HG03432 (cell line): ENCODE data around the gene GPS1.

Source experiments
- ATAC-seq: cut with Tn5 transposase; IDR thresholded peaks from one replicate; pipeline ENCODE4 v1.9.1; 2021; ENCODE audit warnings: mild to moderate bottlenecking, moderate library complexity; ENCODE audit not compliant: unreplicated experiment

GPS1 gene

DNA sequence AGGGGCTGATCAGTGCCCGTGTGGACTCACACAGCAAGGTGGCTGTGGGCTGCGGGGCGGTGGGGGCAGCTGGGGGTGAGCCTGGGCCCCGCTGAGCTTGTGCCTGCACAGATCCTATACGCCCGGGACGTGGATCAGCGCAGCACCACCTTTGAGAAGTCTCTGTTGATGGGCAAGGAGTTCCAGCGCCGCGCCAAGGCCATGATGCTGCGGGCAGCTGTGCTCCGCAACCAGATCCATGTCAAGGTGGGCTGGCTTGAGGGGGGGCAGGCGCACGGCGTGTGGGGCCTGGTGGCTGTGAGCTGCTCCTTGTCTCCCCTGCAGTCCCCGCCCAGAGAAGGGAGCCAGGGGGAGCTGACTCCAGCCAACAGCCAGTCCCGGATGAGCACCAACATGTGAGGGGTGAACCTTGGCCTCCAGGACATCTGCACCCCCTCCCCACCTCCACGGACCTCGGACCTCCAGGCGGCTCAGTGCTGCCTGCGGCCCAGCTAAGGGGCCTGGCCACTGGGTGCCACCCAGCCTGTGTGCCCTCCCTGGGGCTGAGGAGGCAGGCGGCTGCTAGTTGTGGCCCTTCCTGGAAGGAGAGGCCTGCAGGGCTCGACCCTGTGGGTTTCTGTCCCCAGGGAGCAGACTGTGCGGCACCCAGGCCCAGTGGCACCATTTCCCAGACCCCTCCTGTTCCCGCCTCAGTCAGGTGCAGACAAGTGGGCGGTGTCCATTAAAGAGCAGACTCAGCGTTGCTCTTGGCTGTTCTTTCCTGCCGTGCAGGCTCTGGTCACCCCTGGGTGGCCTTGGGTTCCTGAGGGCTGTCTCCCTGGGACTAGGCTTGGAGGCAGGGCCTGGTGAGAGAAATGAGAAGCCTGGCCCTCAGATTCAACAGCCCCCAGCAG lies 5.3 kb downstream of the GPS1 start:
- no peak for ATAC-seq

DNA sequence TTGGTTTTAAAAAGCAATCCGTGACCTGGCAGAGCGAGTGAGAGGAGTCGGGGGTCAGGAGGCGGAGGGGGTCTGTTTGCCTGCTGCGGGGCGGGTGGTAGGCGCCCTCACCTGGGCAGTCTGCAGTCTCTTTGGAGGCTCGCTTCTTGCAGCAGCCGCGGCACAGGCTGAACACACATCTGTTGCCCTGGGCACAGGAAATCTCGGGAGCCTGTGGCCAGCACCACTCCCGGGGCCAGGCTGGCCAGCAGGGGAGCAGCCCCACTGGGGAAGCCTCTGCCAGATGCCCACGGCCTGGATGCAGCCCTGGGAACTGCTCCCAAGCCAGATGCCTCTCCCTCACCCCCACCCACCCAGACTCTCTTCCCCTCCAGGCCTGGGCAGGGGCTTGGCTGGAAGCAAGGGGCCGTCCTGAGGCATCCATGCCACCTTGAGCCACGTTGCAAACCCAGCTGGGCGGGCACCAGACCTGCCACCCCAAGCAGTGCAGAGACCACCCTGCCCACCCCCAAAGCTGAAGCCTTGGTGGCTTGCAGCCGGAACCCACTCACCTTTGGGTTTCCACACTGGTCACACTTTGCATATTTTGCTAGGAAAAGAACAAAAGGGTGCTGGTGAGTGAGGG lies 6.6 kb downstream of the GPS1 start:
- no peak for ATAC-seq

DNA sequence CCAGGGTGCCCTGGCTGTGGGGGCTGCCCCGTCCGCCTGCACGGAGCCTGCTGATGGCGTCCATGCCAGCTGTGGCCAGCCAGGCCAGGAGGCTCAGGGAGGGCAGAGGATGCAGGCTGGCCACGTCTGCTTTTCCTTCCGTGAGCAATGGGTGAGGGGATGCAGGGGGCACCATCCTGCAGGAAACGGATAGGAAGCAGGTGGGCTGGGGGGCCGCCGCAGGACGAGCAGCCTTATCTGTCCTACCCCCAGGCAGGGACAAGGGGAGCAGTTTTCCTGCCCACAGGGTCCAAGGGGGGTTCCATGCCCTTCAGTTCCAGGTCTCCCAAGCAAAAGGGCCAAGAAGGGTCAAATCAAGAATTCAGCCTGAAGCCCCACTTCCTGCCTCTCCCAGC lies 7.2 kb downstream of the GPS1 start:
- ATAC-seq: no peak

DNA sequence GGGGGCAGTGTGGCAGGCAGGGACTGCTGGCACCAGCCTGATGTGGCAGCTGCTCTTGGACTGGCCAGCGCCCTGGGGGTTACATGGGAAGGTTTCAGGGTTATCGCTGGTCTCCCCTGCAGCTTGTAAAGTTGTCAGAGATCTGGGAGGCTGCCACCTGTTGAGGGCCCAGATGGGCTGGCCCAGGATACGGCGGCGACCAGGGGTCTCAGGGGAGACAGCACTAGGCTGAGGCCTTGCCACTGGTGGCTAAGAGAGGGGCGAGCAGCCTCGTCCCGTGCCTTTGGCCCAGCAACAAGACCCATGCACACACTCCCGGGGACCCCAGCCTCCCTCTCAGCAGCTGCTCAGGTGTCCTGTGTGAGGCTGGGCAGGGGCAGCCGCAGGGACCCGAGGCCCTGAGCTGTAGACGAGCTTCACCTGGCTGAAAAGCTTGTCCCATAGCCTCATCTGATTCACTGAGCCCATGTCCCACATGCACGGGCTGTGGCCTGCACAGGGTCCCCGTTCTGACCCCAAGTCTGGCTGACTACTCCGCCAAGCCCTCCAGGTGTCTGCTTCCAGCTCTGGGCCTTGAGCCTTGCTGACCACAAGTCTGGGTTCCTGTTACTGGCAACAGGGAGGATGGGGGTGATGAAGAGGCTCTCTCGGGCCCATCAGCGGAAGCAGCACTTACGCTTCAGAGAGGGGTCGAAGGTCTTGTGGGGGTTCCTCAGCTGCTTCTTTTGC lies 7.7 kb downstream of the GPS1 start:
- ATAC-seq: no peak

DNA sequence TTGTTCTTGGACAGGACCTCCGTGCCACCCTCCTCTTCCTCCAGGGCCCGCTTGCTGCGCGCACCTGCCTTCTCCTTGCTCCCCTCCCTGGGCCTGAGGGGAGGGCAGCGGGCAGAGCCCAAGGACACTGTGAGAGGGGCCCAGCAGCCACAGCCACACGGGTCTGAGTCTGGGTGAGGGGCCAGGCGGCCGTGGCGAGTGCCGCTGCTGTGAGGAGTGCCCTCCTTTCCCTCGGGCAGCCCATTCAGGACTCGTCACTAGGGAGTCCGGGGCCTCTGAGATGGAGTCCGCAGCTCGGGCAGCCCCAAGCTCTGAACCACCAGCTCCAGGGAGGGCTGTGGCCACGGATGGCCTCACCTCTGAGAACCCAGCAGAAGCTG lies 8.3 kb downstream of the GPS1 start:
- ATAC-seq: no peak

DNA sequence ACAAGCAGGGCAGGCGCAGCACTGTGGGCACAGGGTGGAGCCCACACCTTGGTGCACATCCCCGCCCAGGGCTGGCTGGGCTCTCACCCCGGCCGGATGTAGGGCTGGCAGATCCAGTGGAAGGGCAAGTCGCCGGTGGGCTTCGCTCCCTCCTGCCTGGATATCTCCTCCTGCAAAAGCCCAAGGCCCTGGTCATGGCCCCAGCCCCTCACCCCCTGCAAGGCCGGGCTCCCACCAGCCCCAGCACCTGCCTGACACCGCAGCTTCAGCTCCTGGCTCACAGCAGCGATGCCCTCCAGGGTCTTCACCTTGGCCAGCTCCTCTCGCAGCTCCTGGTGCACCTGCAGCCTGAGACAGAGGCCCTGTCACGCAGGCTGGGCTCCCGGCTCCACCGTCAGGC lies 8.9 kb downstream of the GPS1 start:
- no peak for ATAC-seq

DNA sequence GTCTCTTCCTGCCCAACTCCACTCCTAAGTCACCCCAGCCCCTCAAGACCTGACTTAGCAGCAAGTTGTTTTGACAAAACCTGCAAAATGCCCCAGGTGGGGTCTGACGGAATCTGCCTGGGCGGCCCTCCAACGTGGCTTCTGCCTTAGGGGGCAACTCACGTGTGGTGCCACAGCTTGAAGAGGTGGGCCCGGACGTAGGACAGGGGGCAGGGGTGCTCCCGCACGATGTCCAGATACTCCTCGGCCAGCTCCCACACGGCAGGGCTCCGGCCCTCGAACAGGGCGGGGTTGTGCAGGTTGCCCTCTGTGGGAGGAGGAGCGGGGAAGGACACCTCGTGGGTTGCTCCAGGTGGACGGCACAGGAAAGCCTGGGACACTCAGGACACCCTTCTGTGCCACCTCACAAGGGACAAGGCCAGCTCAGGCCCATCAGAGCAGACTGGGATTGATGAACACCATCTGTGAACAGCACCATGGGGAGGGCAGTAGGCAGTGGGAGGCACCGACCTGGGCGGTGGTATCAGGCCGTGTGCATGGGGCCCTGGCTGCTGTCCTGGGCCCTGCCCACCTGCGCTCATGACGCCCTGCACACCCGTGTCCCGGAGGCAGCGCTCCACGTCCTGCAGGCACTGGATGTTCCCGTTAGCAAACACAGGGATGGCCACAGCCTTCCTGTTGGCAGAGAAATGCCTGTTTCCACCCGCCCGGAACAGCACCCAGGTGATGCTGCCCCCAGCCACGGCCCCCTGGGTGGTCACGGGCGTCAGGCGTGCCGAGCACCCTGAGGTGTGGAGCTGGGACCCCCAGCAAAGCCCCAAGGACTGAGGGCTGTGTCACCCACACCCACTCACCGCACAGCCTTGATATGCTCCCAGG lies 9.6 kb downstream of the GPS1 start:
- no peak for ATAC-seq

DNA sequence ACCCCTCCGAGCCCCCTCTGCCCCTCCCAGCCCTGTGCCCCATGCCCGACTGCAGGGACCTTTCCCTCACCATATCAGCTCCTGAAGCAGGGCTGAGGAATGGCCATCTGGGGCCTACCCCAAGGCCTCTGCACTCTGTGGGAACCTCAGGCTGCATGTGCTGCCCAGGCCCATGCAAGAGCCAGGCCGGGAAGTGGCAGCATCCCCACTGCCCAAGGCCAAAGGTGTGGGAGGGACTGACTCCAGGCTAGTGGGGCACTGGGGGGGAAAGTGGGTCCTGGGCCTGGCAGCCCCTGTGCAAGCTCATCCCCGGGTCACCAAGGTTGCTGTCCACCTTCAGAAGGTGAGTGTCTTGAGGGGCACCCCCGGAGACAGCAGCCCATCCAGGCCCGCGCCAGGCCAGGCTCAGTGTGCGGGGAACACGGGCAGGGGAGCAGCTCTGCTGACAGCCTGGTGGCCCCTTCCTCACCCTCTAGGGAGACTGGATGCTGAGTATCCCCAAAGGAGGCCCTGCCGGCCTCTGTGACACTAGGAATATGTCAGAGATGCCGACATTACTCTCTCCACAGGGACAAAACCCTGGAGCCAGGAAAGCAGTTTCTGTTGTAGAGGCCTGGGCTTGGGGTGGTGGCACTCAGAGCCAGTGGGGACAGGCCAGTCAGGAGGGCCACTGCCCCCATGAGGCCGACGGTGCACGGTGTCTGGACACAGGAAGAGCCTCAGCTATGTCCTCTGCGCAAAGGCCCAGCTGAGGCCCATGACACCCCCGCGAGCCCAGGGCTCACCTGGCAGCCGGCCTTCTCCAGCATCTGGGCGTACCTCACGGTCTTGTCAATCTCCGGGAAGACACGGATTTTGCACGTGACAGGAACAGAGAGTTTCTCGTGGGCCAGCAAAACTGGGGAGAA lies 10.6 kb downstream of the GPS1 start:
- ATAC-seq: no peak

DNA sequence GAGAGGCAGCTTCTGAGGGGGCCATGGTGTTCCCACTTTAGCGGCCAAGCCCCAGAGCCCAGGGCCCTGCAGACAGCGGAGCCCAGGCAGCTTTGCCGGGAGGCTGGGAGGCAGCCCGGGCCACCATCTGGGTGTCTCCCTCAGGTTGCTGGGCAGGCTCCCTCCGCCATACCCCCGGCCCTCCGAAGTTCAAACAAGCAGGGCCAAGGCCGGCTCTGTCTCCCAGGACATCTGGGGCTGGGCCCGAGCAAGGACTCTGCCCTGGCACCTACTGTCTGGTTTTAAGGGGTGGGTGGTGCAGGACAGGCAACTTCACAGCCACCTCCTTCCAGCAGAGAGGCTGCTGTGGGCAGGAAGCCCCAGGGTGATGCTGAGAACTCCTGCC lies 11.3 kb downstream of the GPS1 start:
- ATAC-seq: no peak

DNA sequence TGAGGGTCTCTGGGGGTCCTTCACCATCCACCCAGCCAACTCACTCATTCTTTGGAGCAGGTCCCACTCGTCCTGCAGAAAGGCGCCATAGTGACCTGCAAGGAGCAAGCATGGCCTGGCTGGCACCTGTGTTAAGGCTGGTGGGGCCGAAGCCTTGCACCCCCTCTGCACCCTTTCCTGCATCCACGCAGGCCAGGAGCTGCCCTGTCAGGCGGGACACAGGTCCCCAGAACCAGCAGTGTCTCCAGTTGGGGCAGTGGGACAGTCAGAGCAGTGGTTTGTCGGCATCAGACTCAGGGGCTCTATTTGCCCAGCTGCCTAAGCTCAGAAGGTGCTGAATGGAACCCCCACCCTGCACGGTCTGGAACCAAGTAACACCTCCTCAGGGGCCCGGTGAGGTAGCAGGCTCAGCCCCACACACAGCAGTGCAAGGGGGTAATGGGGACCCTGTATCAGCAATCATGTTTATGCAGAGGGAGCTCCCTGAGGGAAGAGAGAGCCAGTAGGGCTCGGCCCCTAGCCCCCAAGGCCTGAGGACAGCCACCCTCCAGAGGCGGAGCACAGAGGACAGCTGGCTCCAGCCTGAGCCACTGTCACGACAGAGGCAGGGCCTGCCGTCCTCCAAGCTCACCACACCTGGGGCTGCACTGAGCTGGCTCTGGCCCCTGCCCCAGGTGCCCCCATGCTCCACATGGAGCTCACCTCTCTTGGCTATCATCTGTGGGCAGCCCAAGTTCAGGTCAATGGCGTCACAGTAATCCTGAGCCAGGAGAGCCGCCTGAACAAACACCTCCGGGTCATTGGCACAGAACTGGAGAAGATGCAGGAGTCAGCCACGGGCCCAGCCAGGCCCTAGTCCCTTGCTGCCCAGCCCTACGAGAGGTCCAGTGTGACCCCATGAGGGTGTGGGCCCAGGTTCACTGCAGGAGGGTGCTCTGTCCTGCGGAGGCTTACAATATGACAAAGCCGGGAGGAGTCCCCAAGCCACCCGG lies 12.0 kb downstream of the GPS1 start:
- no peak for ATAC-seq

DNA sequence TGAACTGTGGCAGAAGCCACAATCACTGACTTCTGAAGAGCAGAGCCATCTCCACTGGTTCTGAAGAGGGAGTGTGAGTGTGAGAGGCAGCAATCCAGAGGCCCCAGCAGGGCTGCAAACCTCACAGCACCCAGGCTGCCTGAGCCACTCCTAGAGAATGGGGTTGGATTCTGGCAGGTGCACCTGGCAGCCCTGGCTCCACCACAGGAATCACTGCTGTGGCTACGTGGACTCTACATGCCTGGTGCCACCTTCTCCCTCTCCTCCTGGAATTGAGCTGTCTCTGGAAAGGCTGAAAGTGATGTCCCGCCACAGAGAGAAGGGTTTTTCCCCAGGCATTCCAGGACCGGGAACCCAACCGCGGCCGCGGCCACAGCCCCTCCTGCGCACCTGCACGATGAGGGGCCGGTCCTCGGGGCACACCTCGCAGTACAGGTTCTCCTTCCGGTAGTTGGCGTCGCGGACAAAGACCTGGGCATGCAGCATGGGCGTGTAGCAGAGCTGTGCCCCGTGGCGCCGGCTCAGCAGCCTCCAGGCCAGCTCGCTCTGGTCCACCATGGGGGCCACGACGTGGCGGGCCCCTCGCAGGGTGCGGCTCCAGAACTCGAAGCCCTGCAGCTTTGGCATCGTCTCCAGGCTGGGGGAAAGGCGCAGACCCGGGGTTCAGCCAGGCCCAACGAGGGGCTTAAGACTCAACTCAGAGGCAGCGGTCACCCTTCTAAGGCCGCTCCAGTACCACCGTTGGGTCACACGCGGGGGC lies 12.9 kb downstream of the GPS1 start:
- ATAC-seq: no peak

DNA sequence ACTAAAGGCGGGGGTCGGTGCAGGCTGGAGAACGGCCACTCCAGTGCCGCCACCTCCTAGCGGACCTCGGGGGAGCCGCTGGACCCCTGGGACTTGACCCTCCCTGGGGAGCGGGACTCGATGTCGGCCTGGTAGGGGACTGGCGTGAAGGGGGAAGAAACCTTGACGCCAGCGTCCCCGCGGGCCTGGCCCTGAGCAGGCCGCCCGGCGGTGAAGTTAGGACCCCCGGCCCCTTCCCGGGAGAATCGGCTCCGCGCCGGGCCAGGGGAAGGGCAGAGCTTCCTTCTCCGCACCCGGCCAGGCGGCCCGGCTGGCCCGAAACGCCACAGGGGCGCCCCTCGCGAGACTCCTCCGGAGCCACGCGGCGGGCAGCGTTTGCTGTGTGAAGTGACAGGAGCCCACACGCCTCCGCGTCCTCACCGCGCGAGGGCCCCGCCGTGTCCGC lies 13.5 kb downstream of the GPS1 start:
- ATAC-seq: peak; percentile 31

DNA sequence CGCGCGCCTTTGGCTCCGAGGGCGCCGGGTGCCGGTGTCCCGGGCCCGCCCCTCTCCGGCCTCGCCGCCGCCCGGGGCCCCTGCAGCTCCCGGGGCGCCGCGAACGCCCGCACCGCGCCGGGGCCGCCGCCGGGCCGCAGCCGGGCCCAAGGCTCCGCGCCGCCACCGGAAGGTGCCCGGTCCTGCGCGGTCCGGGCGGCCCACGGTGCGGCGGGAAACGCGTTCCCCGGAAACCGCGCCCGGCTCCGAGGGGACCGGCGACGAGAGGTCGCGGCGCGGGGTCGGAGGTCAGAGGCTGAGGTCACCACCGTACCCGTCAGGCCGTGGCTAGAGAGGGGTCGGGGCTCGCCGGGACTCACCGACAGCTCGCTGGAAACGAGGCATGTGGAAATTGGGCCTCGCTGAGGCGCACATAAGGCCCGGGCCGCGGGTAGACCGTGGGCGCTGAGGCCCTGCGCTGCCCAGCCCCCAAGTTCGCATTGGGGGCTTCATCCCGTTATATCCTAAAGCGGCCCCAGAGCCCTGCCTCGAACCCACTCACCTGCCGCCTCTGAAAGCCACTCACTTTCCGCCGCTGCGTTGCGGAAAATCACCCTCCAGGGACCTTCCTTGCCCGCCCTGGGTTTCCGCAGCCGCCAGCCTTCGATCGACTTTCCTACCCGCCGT lies 14.1 kb downstream of the GPS1 start, which contains the start of gene DUS1L:
Gene DUS1L, minus strand, starts transcription at position 167 of the 666 bp plus-strand sequence. CDS start 745 bp downstream, outside the sequence.
- peak; percentile 80 for ATAC-seq

DNA sequence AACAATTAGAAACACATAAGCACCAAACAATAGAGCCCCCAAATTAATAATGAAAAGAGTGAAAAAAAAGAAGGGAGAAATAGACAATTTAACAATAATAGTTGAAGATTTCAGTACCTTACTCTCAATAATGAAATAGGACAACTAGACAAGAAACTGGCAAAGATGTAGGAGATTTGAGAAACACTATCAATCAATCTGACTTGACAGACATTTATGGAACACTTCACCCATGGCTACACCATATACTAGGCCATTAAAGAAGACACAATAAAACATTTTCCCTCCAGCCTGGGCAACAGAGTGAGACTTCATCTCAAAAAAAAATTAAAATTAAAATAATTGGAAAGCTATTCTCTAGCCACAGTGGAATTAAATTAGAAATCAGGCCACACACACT lies 18.9 kb downstream of the GPS1 start:
- no peak for ATAC-seq

DNA sequence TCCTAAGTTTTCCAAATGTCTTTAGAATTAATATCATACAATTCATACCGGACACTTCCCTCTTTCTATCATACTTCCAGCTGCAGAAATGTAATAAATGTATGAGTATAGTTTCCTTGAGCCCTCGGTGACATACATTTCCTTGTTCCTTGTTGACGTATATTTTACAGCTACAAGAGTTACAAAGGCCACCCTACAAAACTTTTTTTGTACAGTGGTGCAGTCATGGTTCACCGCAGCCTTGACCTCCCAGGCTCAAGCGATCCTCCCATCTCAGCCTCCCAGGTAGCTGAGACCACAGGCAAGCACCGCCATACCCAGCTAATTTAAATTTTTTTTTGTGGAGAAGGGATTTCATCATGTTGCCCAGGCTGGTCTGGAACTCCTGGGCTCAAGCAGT lies 21.1 kb downstream of the GPS1 start:
- ATAC-seq: no peak

DNA sequence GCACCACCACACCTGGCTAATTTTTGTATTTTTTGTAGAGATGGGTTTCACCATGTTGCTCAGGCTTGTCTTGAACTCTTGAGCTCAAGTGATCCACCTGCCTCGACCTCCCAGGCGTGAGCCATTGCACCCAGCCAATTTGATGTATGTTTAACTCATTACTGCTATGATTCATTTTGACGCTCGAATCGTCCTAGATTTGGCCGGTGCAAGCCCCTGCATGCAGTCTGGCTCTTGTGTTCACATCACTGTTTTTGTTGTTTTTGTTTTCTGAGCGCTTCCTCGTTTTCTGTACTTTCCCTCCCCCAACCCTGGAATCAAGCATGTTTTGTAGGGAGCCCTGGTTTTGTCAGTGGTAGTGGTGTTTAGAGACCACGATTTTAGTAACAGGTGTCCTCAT lies 21.7 kb downstream of the GPS1 start:
- ATAC-seq: no peak
